GM12878 (cell line): ENCODE measurements around the gene DST. TPM values are rescaled to one million over a fixed set of nuclear protein-coding genes. Genes with fewer than 3 reads are reported as not detected.

ENCODE experiments used
- ATAC-seq: fragments of 200-7000 bp; cut with Tn5 transposase; 3 replicates; pipeline ENCODE4 v1.9.1; 2020; ENCODE audit warnings: mild to moderate bottlenecking, moderate library complexity
- BruUV-seq: library from RNA; stranded (reverse); fragments of 400-500 nt; replicated peaks from 2 replicates; lab custom pipeline; 2021; lab: Mats Ljungman, UMichigan
- CTCF ChIA-PET: fragments of 300-600 bp; sonication (Branson Sonifier 250); formaldehyde crosslinking; extraction: SDS; loops from one replicate; lab custom pipeline; 2021; ENCODE audit warnings: inconsistent platforms; lab: Yijun Ruan, JAX
- POLR2A ChIA-PET: fragments of 350-600 bp; formaldehyde crosslinking; extraction: SDS; loops from one replicate; lab custom pipeline; 2021; ENCODE audit warnings: inconsistent platforms; lab: Charles Lee
- RAD21 ChIA-PET: fragments of 300-600 bp; sonication (Branson Sonifier 250); formaldehyde crosslinking; loops from one replicate; lab custom pipeline; 2023; ENCODE audit warnings: antibody characterized with exemption; ENCODE audit not compliant: unreplicated experiment; lab: Charles Lee
- SMC1A ChIA-PET: fragments of 300-600 bp; sonication (Branson Sonifier 250); formaldehyde crosslinking; loops from one replicate; lab custom pipeline; 2023; ENCODE audit not compliant: unreplicated experiment, uncharacterized antibody; lab: Charles Lee
- DNase-seq: peaks from one replicate; pipeline ENCODE4 v3.0.0-alpha.2; 2011; ENCODE audit warnings: low read depth, low spot score
- FAIRE-seq: peaks from 3 replicates; lab custom pipeline; 2011; peaks lifted over from hg19 to GRCh38; lab: Jason Lieb, UNC
- H2AFZ ChIP-seq: 2 replicates; pipeline ENCODE4 v1.6.0; 2011; ENCODE audit warnings: low read depth, low read length, control low read depth; ENCODE audit not compliant: control insufficient read depth
- H3K27ac ChIP-seq: 2 replicates; pipeline ENCODE4 v1.5.1; 2011; ENCODE audit warnings: control low read depth; ENCODE audit not compliant: control insufficient read depth, insufficient read depth
- H3K27me3 ChIP-seq, 2 experiments: replicated peaks in 1 of 2; 2 replicates each; pipeline versions ENCODE4 v1.6.0 to v1.6.1; 2011; ENCODE audit warnings: low read length in 1 of 2; ENCODE audit not compliant: control insufficient read depth in 2 of 2, insufficient read depth in 2 of 2
- H3K36me3 ChIP-seq, 2 experiments: 2 replicates each; pipeline ENCODE4 v1.5.1; 2011; ENCODE audit warnings: low read length in 1 of 2; ENCODE audit not compliant: control insufficient read depth in 2 of 2, insufficient read depth in 2 of 2
- H3K4me1 ChIP-seq: 2 replicates; pipeline ENCODE4 v1.6.1; 2011; ENCODE audit warnings: mild to moderate bottlenecking, low read length, moderate library complexity, mixed read lengths; ENCODE audit not compliant: control insufficient read depth, insufficient read depth
- H3K4me2 ChIP-seq: 2 replicates; pipeline ENCODE4 v1.6.0; 2011; ENCODE audit warnings: control low read depth; ENCODE audit not compliant: control insufficient read depth, insufficient read depth
- H3K4me3 ChIP-seq: fragments of 200-600 bp; sonication (generic); 2 replicates; pipeline ENCODE4 v1.5.1; 2016
- H3K79me2 ChIP-seq: 2 replicates; pipeline ENCODE4 v1.6.0; 2011; ENCODE audit warnings: low read length; ENCODE audit not compliant: control insufficient read depth, insufficient read depth
- H3K9ac ChIP-seq: 2 replicates; pipeline ENCODE4 v1.8.0; 2011; ENCODE audit warnings: low read length, control low read depth, mixed read lengths; ENCODE audit not compliant: control insufficient read depth, insufficient read depth
- H3K9me3 ChIP-seq: replicated peaks from 3 replicates; pipeline ENCODE4 v1.5.1; 2011; ENCODE audit warnings: mild to moderate bottlenecking, low read length; ENCODE audit not compliant: control insufficient read depth, insufficient read depth
- H4K20me1 ChIP-seq: 2 replicates; pipeline ENCODE4 v1.6.0; 2011; ENCODE audit not compliant: control insufficient read depth, insufficient read depth
- MYB ChIP-seq: fragments of 150-350 bp; IDR thresholded peaks from 2 replicates; pipeline ENCODE4 v1.6.1; 2014; ENCODE audit warnings: mild to moderate bottlenecking, low read depth, low read length, borderline replicate concordance
- MYC ChIP-seq: IDR thresholded peaks from 2 replicates; pipeline ENCODE4 v1.6.1; 2011; ENCODE audit warnings: mild to moderate bottlenecking, low read length, moderate library complexity, inconsistent platforms; ENCODE audit not compliant: insufficient read depth, insufficient replicate concordance, insufficient read length, severe bottlenecking
- NR2C2 ChIP-seq: IDR thresholded peaks from 2 replicates; pipeline ENCODE4 v1.6.1; 2011; ENCODE audit warnings: borderline replicate concordance, low read depth; ENCODE audit not compliant: control insufficient read depth, insufficient read length
- PAX8 ChIP-seq: fragments of 450-650 bp; IDR thresholded peaks from 2 replicates; pipeline ENCODE4 v1.6.1; 2017; ENCODE audit warnings: mild to moderate bottlenecking, moderate library complexity
- RELB ChIP-seq: fragments of 450-650 bp; IDR thresholded peaks from 2 replicates; pipeline ENCODE4 v1.6.1; 2017; ENCODE audit warnings: low read depth, mild to moderate bottlenecking, moderate library complexity
- WGBS: methylation state at CpG from one replicate; pipeline ENCODE4 v1.1.6; 2016; ENCODE audit warnings: low lambda C conversion rate; ENCODE audit not compliant: insufficient replicate concordance, insufficient coverage; ENCODE audit errors: missing lambda C conversion rate; 5-methylcytosine and 5-hydroxymethylcytosine counted together
- in situ Hi-C: fragments of 300-500 bp; cut with MboI; formaldehyde crosslinking; loops from 9 replicates; pipeline ENCODE4 v1.14.3; 2018; ENCODE audit warnings: mixed read lengths
- intact Hi-C: fragments of 100-400 bp; cut with micrococcal nuclease; formaldehyde crosslinking; loops from one replicate; pipeline ENCODE4 v1.14.2; 2022; ENCODE audit not compliant: unreplicated experiment
- polyA plus RNA-seq, 11 experiments: library from polyadenylated mRNA; depleted of rRNA in 4 of 11; unstranded in 6 of 11; stranded (reverse) in 5 of 11; fragments of >200 nt; fragmentation: Nextera tagmentation in 4 of 11; fragmentation: Illumina TruSeq in 1 of 11; extraction: Ambion mirVana in 4 of 11; extraction: Trizol in 1 of 11; gene quantifications; 1 replicate in 1 of 11; 2 replicates in 10 of 11; pipeline versions ENCODE4 v1.2.1 to v1.2.3, GENCODE V29; 2011 to 2016; ENCODE audit warnings: inconsistent platforms in 2 of 11, missing spikeins in 2 of 11, low read depth in 1 of 11
- total RNA-seq, 4 experiments: library from RNA; depleted of rRNA in 3 of 4; stranded (reverse); fragments of >200 nt in 3 of 4; fragmentation: Illumina TruSeq in 1 of 4; extraction: Trizol in 1 of 4; gene quantifications; 2 replicates each; pipeline versions ENCODE4 v1.2.1 to v1.2.3, GENCODE V29; 2013 to 2021
- TF ChIP-seq, protein P1 (sequence below): IDR thresholded peaks from 2 replicates; pipeline ENCODE4 v1.6.1; 2011; ENCODE audit warnings: borderline replicate concordance, low read depth, mild to moderate bottlenecking, moderate library complexity, mixed read lengths, low read length; ENCODE audit not compliant: insufficient read depth; ENCODE audit errors: extremely low read length
- TF ChIP-seq, protein P2 (sequence below): fragments of 450-650 bp; IDR thresholded peaks from 2 replicates; pipeline ENCODE4 v1.6.1; 2017; ENCODE audit warnings: borderline replicate concordance
- TF ChIP-seq, protein P3 (sequence below): fragments of 450-650 bp; IDR thresholded peaks from 2 replicates; pipeline ENCODE4 v1.6.1; 2016; ENCODE audit warnings: mild to moderate bottlenecking, moderate library complexity, borderline replicate concordance

DST gene
- total and polyA plus RNA-seq, 10 of the 15 experiments (the other 5 are each of a cell fraction or from before 2014, with no cell fraction given) = 32.1 to 156 (median 75.0) TPM

DNA sequence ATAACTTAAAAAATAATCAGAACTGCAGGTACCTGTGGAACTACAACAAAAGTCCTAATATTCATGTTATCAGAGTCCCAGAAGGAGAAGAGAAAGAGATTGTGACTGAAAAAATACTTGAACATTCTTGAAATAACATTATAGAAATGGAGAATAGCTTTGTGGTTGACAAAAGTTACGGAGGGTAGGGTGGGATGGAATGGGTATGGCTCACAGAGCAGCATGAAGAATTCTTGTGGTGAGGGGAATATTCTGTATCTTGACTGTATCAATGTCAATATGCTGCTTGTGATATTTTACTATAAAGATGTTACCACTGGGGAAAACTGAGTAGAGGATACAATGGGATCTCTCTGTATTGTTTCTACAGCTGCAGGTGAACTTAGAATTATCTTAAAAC lies 122.5 kb downstream of the DST start (continued):
- TF ChIP-seq, protein P1, sequence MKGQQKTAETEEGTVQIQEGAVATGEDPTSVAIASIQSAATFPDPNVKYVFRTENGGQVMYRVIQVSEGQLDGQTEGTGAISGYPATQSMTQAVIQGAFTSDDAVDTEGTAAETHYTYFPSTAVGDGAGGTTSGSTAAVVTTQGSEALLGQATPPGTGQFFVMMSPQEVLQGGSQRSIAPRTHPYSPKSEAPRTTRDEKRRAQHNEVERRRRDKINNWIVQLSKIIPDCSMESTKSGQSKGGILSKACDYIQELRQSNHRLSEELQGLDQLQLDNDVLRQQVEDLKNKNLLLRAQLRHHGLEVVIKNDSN = no peak
- TF ChIP-seq MYC = no peak
- no peak for TF ChIP-seq MYB
- TF ChIP-seq, all 136 proteins: peak for 0

DNA sequence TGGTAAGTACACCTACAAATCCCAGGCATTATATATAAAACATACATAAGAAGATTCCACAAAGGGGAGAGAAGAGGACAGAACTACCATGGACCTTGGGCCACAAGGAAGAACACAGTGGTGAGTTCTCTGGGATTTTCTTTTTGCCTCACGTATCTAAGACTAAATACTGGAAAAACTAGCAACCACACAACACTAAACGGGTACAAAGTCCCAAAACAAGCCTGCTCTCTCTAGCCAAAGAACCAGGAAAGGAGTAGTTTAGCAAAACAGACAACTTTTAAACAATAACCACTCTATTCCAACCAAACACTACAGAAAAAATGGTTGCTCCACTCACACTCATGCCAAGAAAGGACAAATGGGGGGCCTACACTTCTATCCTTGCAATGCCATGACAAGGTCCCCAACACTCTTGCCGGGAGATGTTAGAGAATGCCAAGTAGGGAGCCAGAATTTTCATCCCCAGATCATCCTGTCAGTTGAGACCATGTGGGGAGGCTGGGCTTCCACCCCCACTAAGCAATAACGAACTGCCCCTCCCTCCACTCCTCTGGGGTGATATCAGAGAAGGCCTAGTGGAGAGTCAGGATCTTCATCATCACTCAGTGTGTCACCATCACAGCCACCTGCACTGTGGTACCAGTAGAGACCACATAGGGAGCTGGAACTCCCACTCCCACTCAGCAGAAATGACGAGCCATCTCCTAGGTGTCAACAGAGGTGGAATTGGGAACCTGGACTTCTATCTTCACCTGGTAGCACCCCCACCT lies 123.5 kb downstream of the DST start:
- CTCF ChIA-PET = interaction anchor here (1.6 to 3.2 kb wide), 3 partner anchors 9 to 30 kb away, joined by 6 to 10 read pairs (median 9); no protein-coding TSS in a partner anchor
- no peak for TF ChIP-seq PAX8
- TF ChIP-seq, protein P2, sequence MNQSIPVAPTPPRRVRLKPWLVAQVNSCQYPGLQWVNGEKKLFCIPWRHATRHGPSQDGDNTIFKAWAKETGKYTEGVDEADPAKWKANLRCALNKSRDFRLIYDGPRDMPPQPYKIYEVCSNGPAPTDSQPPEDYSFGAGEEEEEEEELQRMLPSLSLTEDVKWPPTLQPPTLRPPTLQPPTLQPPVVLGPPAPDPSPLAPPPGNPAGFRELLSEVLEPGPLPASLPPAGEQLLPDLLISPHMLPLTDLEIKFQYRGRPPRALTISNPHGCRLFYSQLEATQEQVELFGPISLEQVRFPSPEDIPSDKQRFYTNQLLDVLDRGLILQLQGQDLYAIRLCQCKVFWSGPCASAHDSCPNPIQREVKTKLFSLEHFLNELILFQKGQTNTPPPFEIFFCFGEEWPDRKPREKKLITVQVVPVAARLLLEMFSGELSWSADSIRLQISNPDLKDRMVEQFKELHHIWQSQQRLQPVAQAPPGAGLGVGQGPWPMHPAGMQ = no peak
- TF ChIP-seq RELB = no peak
- no peak for TF ChIP-seq NR2C2
- TF ChIP-seq, protein P3, sequence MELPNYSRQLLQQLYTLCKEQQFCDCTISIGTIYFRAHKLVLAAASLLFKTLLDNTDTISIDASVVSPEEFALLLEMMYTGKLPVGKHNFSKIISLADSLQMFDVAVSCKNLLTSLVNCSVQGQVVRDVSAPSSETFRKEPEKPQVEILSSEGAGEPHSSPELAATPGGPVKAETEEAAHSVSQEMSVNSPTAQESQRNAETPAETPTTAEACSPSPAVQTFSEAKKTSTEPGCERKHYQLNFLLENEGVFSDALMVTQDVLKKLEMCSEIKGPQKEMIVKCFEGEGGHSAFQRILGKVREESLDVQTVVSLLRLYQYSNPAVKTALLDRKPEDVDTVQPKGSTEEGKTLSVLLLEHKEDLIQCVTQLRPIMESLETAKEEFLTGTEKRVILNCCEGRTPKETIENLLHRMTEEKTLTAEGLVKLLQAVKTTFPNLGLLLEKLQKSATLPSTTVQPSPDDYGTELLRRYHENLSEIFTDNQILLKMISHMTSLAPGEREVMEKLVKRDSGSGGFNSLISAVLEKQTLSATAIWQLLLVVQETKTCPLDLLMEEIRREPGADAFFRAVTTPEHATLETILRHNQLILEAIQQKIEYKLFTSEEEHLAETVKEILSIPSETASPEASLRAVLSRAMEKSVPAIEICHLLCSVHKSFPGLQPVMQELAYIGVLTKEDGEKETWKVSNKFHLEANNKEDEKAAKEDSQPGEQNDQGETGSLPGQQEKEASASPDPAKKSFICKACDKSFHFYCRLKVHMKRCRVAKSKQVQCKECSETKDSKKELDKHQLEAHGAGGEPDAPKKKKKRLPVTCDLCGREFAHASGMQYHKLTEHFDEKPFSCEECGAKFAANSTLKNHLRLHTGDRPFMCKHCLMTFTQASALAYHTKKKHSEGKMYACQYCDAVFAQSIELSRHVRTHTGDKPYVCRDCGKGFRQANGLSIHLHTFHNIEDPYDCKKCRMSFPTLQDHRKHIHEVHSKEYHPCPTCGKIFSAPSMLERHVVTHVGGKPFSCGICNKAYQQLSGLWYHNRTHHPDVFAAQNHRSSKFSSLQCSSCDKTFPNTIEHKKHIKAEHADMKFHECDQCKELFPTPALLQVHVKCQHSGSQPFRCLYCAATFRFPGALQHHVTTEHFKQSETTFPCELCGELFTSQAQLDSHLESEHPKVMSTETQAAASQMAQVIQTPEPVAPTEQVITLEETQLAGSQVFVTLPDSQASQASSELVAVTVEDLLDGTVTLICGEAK = no peak
- TF ChIP-seq, all 136 proteins: peak for 0
- peaks cover 3% of the 10 kb centered on the region; the same call in 1 of the 2 replicates for H4K20me1 ChIP-seq
- no peak overlapping the region for H3K4me2 ChIP-seq
- ChIA-PET SMC1A (interaction anchor here (2.1 kb wide), 1 partner anchor 23 kb away, joined by 6 read pairs; no protein-coding TSS in a partner anchor), POLR2A (no interaction called here), RAD21 (no interaction called here)
- no peaks in the 10 kb centered on the region; the same call in 2 of the 3 replicates for H3K9me3 ChIP-seq
- no peak overlapping the region for H2AFZ ChIP-seq
- H3K79me2 ChIP-seq = no peaks in the 10 kb centered on the region
- DNase-seq (no peak), ATAC-seq (no peak), FAIRE-seq (no peak)
- no peak overlapping the region for H3K27ac ChIP-seq
- WGBS = 39% methylated on average over 5 of the region's 5 CpGs
- H3K27me3 ChIP-seq = no peaks in the 10 kb centered on the region
- no TSS peak for BruUV-seq
- intact Hi-C loops = no loop called here
- H3K36me3 ChIP-seq = peaks cover 2 to 22% of the 10 kb centered on the region in 2 experiments; a peak in 3 of 4 replicates
- H3K4me1 ChIP-seq = no peaks in the 10 kb centered on the region
- no peak overlapping the region for H3K9ac ChIP-seq
- H3K4me3 ChIP-seq = no peak overlapping the region
- in situ Hi-C loops = no loop called here
